Adipocyte (in vitro differentiated cells): ENCODE results near the gene NUDT14.

ENCODE experiments used
- DNase-seq: peaks from one replicate; pipeline ENCODE4 v3.0.0-alpha.2; 2015; ENCODE audit warnings: low read depth
- H3K27me3 ChIP-seq: replicated peaks from 2 replicates; pipeline ENCODE4 v1.7.0; 2013; ENCODE audit warnings: mild to moderate bottlenecking, low read length, moderate library complexity; ENCODE audit not compliant: control insufficient read depth, insufficient read depth
- H3K36me3 ChIP-seq: 2 replicates; pipeline ENCODE4 v1.7.0; 2013; ENCODE audit warnings: low read length, mild to moderate bottlenecking, moderate library complexity; ENCODE audit not compliant: control insufficient read depth, insufficient read depth, severe bottlenecking
- H3K4me1 ChIP-seq: 2 replicates; pipeline ENCODE4 v1.7.0; 2013; ENCODE audit warnings: mild to moderate bottlenecking, low read length, moderate library complexity; ENCODE audit not compliant: control insufficient read depth, insufficient read depth
- H3K4me3 ChIP-seq: 2 replicates; pipeline ENCODE4 v1.7.0; 2013; ENCODE audit warnings: mild to moderate bottlenecking, low read length, moderate library complexity
- H3K9ac ChIP-seq: 2 replicates; pipeline ENCODE4 v1.7.0; 2013; ENCODE audit warnings: mild to moderate bottlenecking, low read length, moderate library complexity
- H3K9me3 ChIP-seq: 2 replicates; pipeline ENCODE4 v1.7.0; 2013; ENCODE audit warnings: mild to moderate bottlenecking, low read length, moderate library complexity; ENCODE audit not compliant: control insufficient read depth

NUDT14 gene

DNA sequence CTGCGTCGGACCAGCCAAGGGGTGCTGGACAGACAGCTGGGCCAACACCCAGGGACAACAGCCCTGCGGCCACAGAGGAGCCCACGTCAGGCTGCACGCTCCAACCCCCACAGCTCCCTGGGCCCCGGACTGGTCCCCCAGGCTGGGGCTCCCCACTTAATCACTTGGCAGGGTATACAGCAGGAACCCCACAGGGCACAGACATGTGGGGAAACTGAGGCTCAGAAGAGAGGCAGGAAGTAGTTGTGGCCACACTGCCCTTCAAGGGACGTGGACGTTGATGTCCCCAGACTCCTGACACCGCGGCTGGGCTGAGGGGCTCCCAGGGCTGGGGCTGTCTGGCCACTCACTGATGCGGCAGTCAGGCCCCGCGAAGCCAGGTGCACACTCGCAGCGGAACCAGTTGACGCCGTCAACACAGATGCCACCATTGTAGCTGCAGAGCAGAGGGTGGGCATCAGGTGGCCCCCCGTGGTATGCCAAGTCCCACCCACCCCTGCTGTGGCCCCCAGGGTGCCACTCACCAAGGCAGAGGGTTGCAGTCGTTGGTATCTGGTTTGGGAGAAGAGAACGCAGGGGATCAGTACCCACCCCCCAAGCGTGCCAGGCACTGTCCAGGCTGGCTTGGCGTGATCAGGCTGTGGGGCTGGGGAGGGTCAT lies 34.0 kb downstream of the NUDT14 start:
- no peak overlapping the region for H3K9ac ChIP-seq
- no peak for DNase-seq
- H3K4me3 ChIP-seq, result no peak overlapping the region
- H3K27me3 ChIP-seq, result no peaks in the 10 kb centered on the region
- H3K9me3 ChIP-seq, result no peaks in the 10 kb centered on the region
- no peaks in the 10 kb centered on the region for H3K4me1 ChIP-seq
- H3K36me3 ChIP-seq, result no peaks in the 10 kb centered on the region

- H3K4me3 ChIP-seq, result no peak overlapping the region
- H3K36me3 ChIP-seq, result no peaks in the 10 kb centered on the region
- H3K9me3 ChIP-seq, result no peaks in the 10 kb centered on the region
- no peaks in the 10 kb centered on the region for H3K4me1 ChIP-seq
- no peak for DNase-seq
- H3K9ac ChIP-seq, result no peak overlapping the region
- no peaks in the 10 kb centered on the region for H3K27me3 ChIP-seq
These were observed 34.7 kb downstream of the NUDT14 start for GRCh38 chr14:105146181-105146975.

DNA sequence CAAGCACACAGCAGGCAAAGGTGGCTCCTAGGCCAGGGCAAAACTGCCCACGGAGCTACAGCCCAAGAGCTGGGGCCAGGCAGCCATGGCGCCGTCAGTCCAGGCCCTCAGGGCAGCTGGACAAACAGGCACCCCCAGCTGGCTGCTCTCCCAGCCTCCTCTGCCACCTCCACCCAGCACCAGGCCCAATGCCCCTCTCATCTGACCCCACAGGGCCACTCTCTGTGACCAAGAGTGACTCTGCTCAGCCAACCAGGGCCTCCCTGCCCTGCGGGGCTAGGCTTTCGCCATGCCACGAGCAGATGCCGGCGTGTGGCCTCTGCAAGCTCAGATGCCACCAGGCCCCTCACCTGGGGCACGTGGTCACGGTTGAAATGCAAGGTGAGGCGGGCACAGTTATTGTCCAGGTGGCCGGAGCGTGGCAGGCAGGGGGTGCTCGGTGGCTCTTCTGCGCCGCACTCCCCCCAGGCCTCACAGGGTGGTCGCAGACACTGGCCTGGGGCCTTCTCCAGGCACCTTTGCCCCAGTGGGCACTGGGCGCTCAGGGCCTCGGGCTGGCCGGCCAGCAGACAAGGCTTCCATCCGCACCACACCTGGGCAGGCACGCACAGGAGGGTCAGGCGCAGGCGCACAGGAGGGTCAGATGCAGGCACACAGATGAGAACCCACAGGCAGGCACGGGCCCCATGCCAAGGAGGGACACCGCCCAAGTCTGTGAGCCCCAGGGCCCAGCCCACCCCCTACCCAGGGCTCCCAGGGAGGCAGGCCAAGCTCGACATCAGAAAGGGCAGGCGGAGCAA lies 35.5 kb downstream of the NUDT14 start:
- DNase-seq, result no peak
- H3K4me1 ChIP-seq, result no peaks in the 10 kb centered on the region
- peaks cover 4% of the 10 kb centered on the region for H3K9me3 ChIP-seq
- no peaks in the 10 kb centered on the region for H3K27me3 ChIP-seq
- no peak overlapping the region for H3K9ac ChIP-seq
- no peaks in the 10 kb centered on the region for H3K36me3 ChIP-seq
- H3K4me3 ChIP-seq, result no peak overlapping the region

DNA sequence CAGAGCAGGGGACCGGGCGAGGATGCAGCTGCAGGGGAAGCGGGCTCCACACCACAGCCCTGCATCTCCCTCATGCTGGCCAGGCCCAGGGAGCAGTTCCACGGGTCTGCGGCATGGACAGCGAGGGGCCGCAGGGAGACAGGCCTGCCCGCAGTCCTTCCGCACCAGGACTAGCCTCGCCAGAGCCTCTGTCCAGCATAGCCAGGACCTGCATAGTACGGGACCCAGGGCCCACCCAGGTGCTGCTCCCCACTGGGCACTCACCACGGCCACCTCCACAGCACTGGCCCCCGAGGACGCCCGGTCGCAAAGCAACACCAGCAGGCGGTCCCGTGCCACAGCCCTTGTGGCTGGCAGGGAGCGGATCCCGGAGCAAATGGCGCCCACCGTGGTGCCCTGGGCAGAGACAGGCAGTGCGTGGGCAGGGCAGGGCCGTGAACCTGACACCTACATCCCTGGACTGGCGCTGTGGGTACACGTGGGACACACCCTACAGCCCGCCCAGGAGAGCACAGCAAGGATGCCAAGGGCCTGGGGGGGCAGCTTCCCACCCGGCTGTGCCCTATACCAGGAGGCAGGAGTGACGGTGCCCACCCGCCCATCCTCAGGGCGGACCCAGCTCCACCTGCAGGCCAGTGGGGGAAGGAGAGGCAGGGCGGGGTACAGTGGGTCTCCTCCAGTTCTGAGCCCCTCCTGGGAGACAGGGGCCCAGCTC lies 36.3 kb downstream of the NUDT14 start:
- Histone ChIP-seq H3K4me1 (no peaks in the 10 kb centered on the region), H3K9ac (no peak overlapping the region), H3K27me3 (no peaks in the 10 kb centered on the region), H3K36me3 (no peaks in the 10 kb centered on the region), H3K4me3 (no peak overlapping the region), H3K9me3 (peaks cover 11% of the 10 kb centered on the region)
- no peak for DNase-seq

DNA sequence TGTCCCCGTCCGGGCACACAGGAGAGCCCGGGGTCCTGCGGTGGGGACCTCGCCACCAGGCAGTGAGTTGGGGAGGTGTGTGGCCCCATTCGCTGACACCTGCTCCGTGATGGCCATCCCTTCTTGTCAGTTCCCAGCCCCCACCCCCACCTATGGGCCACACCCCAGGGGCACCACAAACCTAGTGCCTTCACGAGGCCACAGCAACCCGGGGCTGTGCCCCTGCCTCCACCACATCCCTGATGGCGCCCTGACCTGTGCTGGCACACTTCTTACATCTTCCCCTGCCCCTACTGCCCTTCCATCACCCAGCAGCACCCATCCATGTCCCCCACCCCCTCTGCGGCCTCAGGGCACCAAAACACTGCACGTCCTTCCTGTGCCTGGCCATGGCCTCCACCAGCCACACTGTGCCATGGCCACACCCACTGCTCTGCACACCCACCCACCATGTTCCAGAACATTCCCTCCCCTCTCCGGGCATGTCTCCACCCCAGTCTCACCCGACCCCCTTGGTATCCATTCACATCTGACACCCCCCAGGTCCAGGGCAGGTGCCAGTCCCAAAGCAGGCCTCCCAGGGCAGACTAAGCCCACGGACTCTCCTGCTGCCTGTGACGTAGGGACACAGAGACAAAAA lies 37.0 kb downstream of the NUDT14 start:
- DNase-seq, result no peak
- no peak overlapping the region for H3K9ac ChIP-seq
- no peak overlapping the region for H3K4me3 ChIP-seq

DNA sequence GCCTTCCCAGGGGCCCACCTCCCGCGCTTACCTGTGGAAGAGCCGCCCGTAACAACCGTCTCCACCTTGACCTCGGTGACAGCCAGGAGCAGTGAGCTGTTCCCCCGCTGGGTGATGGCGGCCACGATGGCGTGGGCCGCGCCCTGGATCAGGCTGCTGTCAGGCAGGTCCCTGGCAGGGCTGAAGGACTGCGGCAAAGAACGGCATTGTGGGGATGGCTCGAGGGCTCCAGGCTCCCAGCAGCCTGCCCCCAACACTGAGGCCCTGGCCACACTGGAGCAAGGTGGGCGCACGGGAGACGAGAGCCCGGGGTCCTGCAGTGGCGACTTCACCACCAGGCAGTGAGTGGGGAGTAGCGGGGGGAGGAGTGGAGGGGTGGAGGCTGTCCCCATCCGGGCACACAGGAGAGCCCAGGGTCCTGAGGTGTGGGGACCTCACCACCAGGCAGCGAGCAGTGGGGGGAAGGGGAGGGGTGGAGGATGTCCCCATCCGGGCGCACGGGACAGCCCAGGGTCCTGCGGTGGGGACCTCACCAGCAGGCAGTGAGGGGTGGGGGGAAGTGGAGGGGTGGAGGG lies 37.6 kb downstream of the NUDT14 start:
- no peak for DNase-seq
- no peaks in the 10 kb centered on the region for H3K36me3 ChIP-seq
- peaks cover 16% of the 10 kb centered on the region for H3K9me3 ChIP-seq
- no peak overlapping the region for H3K9ac ChIP-seq
- H3K27me3 ChIP-seq, result no peaks in the 10 kb centered on the region
- no peaks in the 10 kb centered on the region for H3K4me1 ChIP-seq
- H3K4me3 ChIP-seq, result no peak overlapping the region

More for the DNA sequence above, 37.0 kb downstream of the NUDT14 start:
- Histone ChIP-seq H3K27me3 (no peaks in the 10 kb centered on the region), H3K36me3 (no peaks in the 10 kb centered on the region), H3K9me3 (peaks cover 16% of the 10 kb centered on the region), H3K4me1 (no peaks in the 10 kb centered on the region)

- H3K4me1 ChIP-seq, result no peaks in the 10 kb centered on the region
- H3K9me3 ChIP-seq, result peaks cover 16% of the 10 kb centered on the region
- no peak for DNase-seq
- H3K4me3 ChIP-seq, result no peak overlapping the region
- no peaks in the 10 kb centered on the region for H3K27me3 ChIP-seq
- H3K36me3 ChIP-seq, result no peaks in the 10 kb centered on the region
- H3K9ac ChIP-seq, result no peak overlapping the region
These were observed 38.3 kb downstream of the NUDT14 start for GRCh38 chr14:105142651-105143450.

DNA sequence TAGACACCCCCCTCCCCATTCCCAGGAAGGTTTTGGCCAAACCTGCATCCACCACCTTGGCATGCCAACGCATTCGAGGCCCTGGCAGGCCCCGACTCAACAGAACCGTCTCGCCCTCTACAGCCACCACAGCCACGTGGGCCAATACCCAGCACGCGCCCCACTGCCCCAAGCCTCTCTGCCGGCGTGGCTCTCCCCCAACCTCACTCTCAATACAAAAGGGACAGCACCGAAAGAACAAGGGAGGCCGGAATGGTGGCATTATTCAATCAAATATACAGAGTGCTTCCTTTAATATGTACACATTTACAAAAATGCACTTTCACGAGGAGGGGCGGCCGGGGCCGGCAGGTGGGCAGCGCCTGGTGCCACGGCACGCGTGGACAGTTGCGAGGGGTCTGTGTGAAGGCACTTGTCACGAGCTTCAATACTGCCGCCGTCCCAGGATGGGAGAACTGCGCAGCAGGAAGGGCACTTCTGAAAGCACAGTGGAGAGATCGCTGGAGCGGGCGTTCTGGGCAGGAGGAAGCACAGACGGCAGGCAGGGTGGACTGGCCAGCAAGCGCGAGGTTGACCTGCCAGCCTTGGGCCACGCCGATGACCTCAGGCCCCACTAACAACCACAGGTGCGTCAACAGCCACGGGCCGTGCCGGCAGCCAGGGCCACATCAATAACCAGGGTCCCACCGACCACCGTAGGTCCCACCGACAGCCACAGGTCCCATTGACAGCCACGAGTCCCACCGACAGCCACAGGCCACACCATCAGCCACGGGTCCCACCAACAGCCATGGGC lies 39.4 kb downstream of the NUDT14 start:
- peaks cover 6% of the 10 kb centered on the region for H3K27me3 ChIP-seq
- H3K36me3 ChIP-seq, result no peaks in the 10 kb centered on the region
- H3K4me3 ChIP-seq, result no peak overlapping the region
- DNase-seq, result no peak
- peaks cover 16% of the 10 kb centered on the region for H3K9me3 ChIP-seq
- H3K9ac ChIP-seq, result no peak overlapping the region
- H3K4me1 ChIP-seq, result no peaks in the 10 kb centered on the region

- Histone ChIP-seq H3K4me1 (no peaks in the 10 kb centered on the region), H3K4me3 (no peak overlapping the region), H3K9ac (no peak overlapping the region), H3K9me3 (peaks cover 16% of the 10 kb centered on the region), H3K36me3 (no peaks in the 10 kb centered on the region), H3K27me3 (peaks cover 12% of the 10 kb centered on the region)
- no peak for DNase-seq
These were observed 40.1 kb downstream of the NUDT14 start for GRCh38 chr14:105141026-105141425.
